Fibroblast of mammary gland (primary cell): ENCODE measurements around the gene CREB3L4.

Experiments
- DNase-seq: peaks from one replicate; pipeline ENCODE4 v3.0.0-alpha.2; 2010; ENCODE audit warnings: low read depth
- H3K4me3 ChIP-seq: 2 replicates; pipeline ENCODE4 v1.5.1; 2011; ENCODE audit warnings: low read depth, mild to moderate bottlenecking, low read length, moderate library complexity; ENCODE audit not compliant: control insufficient read depth
- TF ChIP-seq, protein P1 (sequence below): conservative IDR thresholded peaks from 2 replicates; pipeline ENCODE4 v1.5.1; 2011; ENCODE audit warnings: low read depth, low read length, inconsistent platforms; ENCODE audit not compliant: control insufficient read depth, insufficient read depth

CREB3L4 gene

DNA sequence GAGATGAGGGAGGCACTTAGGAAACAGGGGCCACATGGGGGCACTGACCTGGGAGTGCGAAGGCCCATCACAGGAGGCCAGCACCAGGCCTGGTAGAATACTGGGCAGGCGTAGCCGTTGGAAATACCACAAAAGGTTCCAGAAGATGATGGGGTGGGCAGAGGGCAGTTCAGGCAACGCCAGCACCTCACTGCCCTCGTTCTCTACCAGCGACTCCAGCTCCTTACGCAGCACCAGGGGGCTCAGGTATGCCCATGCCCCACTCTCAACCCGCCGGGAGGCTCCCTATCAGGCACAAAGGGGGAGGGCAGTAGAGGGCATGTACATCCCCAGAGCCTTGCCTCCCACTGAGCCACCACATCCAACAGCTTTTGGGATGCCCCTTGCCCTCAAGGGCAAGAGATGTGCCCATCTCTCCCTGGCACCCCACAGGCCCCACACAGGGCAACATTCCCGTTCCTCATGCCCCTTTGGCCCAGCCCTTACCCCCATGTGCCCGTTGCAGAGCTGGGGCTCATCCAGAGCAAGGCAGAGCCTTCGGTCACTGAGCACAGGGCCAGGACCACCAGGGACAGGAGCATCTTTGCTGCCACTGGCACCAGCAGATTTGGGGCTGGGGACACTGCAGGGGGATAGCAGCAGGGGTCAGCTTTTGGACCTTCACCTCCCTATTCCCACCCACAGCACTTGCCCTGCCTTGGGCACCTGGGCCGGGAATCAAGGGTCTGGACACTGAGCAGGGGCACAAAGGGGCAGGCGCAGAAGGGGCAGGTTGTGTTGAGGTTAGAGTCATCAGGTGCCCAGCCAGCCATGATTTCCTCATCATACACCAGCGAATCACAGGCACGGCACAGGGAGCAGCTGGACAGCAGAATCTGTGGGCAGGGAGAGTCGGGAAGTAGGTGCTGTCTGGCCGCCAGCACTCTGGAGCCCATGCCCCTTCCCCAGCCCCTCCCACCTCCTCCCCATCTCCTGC, 35.3 kb upstream of the CREB3L4 start:
- TF ChIP-seq, protein P1, sequence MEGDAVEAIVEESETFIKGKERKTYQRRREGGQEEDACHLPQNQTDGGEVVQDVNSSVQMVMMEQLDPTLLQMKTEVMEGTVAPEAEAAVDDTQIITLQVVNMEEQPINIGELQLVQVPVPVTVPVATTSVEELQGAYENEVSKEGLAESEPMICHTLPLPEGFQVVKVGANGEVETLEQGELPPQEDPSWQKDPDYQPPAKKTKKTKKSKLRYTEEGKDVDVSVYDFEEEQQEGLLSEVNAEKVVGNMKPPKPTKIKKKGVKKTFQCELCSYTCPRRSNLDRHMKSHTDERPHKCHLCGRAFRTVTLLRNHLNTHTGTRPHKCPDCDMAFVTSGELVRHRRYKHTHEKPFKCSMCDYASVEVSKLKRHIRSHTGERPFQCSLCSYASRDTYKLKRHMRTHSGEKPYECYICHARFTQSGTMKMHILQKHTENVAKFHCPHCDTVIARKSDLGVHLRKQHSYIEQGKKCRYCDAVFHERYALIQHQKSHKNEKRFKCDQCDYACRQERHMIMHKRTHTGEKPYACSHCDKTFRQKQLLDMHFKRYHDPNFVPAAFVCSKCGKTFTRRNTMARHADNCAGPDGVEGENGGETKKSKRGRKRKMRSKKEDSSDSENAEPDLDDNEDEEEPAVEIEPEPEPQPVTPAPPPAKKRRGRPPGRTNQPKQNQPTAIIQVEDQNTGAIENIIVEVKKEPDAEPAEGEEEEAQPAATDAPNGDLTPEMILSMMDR: no peak
- no peak for DNase-seq

DNA sequence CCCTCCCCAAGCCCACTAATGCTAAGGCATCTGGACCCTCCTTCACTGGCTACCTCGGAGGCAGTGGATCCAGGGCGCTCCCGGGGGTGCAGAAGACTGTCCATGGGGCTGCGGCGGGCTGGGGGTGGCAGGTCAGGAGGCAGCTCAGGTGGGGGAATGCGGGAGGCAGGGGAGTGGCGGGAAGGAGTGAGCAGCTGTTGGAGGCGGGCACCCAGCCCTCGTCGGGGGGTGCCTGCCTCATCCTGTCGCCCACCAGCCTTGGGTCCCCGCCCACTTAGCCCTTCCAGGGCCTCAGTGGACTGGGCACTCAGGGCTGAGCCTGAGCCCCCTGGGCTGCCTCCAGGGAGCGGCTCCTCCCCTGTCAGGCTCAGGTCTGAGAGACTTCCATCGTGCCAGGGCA, 34.3 kb upstream of the CREB3L4 start:
- TF ChIP-seq, protein P1: no peak
- H3K4me3 ChIP-seq: no peak overlapping the region
- no peak for DNase-seq

More for the DNA sequence above, 35.3 kb upstream of the CREB3L4 start:
- H3K4me3 ChIP-seq: no peak overlapping the region

DNA sequence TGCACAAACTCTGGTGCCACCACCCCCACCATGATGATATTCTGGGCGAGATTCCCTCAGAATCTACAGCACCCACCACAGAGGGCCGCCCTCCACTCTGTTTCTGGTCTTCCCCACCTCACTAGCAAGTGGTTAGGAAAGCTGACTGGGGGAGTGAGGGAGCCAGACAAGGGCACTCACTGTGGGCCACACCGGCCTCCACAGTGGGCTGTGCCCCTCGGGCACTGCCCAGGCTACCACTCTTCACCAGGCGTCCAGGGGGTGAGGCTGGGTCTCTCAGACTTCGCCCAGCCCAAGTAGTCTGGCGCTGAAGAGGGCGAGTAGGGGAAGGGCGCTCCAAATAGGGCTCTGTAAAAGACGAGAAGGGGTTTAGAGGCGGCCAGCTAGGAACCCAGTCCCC, 33.7 kb upstream of the CREB3L4 start:
- TF ChIP-seq, protein P1: no peak
- DNase-seq: no peak
- no peak overlapping the region for H3K4me3 ChIP-seq

DNA sequence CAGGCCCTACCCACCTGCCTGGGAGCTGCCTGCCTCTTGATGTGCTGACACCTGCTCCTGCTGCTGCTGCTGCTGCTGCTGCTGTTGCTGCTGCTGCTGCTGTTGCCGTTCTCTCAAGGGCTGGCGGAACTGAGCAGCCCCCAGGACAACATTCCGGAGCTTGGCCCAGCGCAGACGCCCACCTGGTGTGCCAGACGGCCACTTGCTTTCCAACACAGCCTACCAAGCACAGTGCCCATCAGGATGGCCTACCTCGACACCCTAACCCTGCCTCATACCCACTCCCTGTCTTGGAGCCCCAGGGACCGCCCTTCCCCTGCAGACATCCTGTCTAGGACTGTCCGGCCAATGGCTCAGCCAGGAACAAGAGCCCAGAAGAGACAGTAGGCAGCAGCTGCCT, 33.0 kb upstream of the CREB3L4 start:
- no peak overlapping the region for H3K4me3 ChIP-seq
- no peak for DNase-seq
- TF ChIP-seq, protein P1: no peak

DNA sequence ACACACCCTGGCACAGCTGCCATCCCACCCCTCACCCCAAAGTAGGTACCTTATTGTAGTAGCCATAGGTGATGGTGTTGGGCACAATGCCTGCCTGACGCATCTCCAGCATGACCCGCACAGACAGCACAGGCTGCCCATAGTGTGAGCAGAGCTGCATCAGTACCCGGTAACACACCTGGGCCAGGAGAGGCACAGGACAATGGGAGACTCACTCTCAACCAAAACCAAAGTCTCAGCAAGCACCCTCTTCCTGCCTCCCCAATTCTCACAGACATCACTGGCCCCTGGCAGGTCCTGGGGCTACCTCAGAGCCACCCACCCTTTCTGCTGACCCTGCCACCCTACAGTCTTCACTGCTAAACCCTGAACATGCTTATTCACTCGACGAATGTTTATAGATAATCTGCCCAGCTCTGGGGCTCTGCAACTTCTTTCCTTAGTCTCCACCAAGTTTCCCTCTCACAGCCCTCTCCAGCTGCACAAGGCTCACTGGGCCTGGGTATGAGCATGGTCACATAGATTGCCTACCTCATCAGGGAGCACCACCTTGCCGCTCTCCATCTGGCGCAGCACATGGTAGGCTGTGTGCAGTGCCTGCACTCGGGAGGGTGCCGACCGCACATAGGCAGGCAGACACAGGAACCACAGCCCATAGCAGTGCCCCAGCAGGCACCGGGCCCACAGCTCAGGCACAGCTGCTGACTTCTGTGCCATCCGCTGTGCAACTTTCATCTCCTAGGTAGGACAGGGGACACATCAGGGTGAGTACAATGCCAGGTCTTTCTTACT, 31.5 kb upstream of the CREB3L4 start:
- TF ChIP-seq, protein P1: no peak
- DNase-seq: no peak
- H3K4me3 ChIP-seq: no peak overlapping the region

DNA sequence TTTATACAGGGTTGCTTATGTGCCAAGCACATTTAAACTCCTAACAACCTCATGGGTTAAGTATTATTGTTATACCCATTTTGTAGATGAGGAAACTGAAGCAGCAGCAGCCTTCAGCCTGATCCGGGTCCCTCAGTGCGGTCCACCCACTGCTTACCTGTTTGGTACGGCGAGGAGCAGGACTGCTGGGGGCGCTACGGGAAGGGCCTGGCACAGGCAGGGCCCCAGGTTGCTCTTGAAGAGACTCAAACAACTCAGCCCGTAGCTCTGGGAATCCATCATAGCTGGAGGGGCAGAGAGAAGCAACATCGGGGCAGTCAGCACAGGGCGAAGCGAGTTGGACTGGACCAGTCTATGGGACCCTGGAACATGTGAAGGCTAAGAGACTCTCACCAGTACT, 30.4 kb upstream of the CREB3L4 start:
- TF ChIP-seq, protein P1: no peak
- DNase-seq: no peak
- no peak overlapping the region for H3K4me3 ChIP-seq
